HEK293 (cell line): ENCODE measurements around the gene SUPT3H.

Experiments used
- CTCF ChIA-PET: fragments of 350-600 bp; formaldehyde crosslinking; extraction: SDS; loops from one replicate; lab custom pipeline; 2021; ENCODE audit warnings: antibody characterized with exemption; lab: Yijun Ruan, JAX
- POLR2A ChIA-PET: fragments of 300-600 bp; formaldehyde crosslinking; extraction: SDS; loops from one replicate; lab custom pipeline; 2020; ENCODE audit warnings: antibody characterized with exemption, inconsistent platforms; lab: Yijun Ruan, JAX
- H3K27ac ChIP-seq: fragments of 200-500 bp; sonication (Bioruptor generic); 2 replicates; pipeline ENCODE4 v1.5.1; 2014; ENCODE audit warnings: low read depth, low read length, control low read depth, inconsistent platforms; ENCODE audit errors: extremely low read depth
- H3K36me3 ChIP-seq, 2 experiments: fragments of 200-500 bp in 1 of 2; sonication (Bioruptor generic) in 1 of 2; 1 replicate in 1 of 2; 2 replicates in 1 of 2; pipeline ENCODE4 v1.5.1; 2014 to 2017; ENCODE audit warnings: inconsistent platforms in 2 of 2, low read length in 2 of 2; ENCODE audit not compliant: control insufficient read depth in 2 of 2, insufficient read depth in 1 of 2
- H3K4me1 ChIP-seq: fragments of 200-500 bp; sonication (Bioruptor generic); 2 replicates; pipeline ENCODE4 v1.5.1; 2014; ENCODE audit warnings: mild to moderate bottlenecking, low read length, inconsistent platforms; ENCODE audit not compliant: control insufficient read depth, insufficient read depth
- H3K4me3 ChIP-seq: 2 replicates; pipeline ENCODE4 v1.5.1; 2011; ENCODE audit warnings: low read depth, mild to moderate bottlenecking, control low read depth, low read length, moderate library complexity
- H3K9me3 ChIP-seq: fragments of 200-500 bp; sonication (Bioruptor generic); 2 replicates; pipeline ENCODE4 v1.5.1; 2014; ENCODE audit warnings: low read depth, low read length, inconsistent platforms; ENCODE audit not compliant: control insufficient read depth, insufficient read depth
- GLIS2 ChIP-seq: fragments of 450-650 bp; formaldehyde crosslinking; IDR thresholded peaks from 2 replicates; pipeline ENCODE4 v1.5.1; 2016; ENCODE audit warnings: missing biosample characterization, missing genetic modification characterization
- IKZF3 ChIP-seq: fragments of 450-650 bp; IDR thresholded peaks from 2 replicates; pipeline ENCODE4 v1.5.0; 2018; ENCODE audit warnings: missing biosample characterization, mild to moderate bottlenecking, missing genetic modification characterization, moderate library complexity
- KLF10 ChIP-seq: fragments of 450-650 bp; IDR thresholded peaks from 2 replicates; pipeline ENCODE4 v1.5.1; 2018; ENCODE audit warnings: missing biosample characterization, mild to moderate bottlenecking, missing genetic modification characterization
- MYNN ChIP-seq: fragments of 450-650 bp; formaldehyde crosslinking; IDR thresholded peaks from 2 replicates; pipeline ENCODE4 v1.5.1; 2016; ENCODE audit warnings: missing biosample characterization, missing genetic modification characterization, borderline replicate concordance
- OSR2 ChIP-seq: fragments of 450-650 bp; formaldehyde crosslinking; IDR thresholded peaks from 2 replicates; pipeline ENCODE4 v1.5.1; 2016; ENCODE audit warnings: missing biosample characterization, missing genetic modification characterization
- PRDM1 ChIP-seq: fragments of 450-650 bp; formaldehyde crosslinking; IDR thresholded peaks from 2 replicates; pipeline ENCODE4; 2016; ENCODE audit warnings: missing biosample characterization, missing genetic modification characterization
- ZBTB20 ChIP-seq: fragments of 450-650 bp; formaldehyde crosslinking; IDR thresholded peaks from 2 replicates; pipeline ENCODE4 v1.5.1; 2016; ENCODE audit warnings: missing biosample characterization, missing genetic modification characterization
- ZNF174 ChIP-seq: fragments of 450-650 bp; formaldehyde crosslinking; IDR thresholded peaks from 2 replicates; pipeline ENCODE4 v1.5.0; 2017; ENCODE audit warnings: missing biosample characterization, mild to moderate bottlenecking, missing genetic modification characterization
- ZNF175 ChIP-seq: fragments of 450-650 bp; formaldehyde crosslinking; IDR thresholded peaks from 2 replicates; pipeline ENCODE4 v1.5.1; 2016; ENCODE audit warnings: missing biosample characterization, missing genetic modification characterization
- ZNF184 ChIP-seq: fragments of 450-650 bp; IDR thresholded peaks from 2 replicates; pipeline ENCODE4 v1.5.1; 2018; ENCODE audit warnings: missing biosample characterization, mild to moderate bottlenecking, missing genetic modification characterization
- ZNF311 ChIP-seq: fragments of 450-650 bp; formaldehyde crosslinking; IDR thresholded peaks from 2 replicates; pipeline ENCODE4 v1.5.1; 2017; ENCODE audit warnings: missing biosample characterization, missing genetic modification characterization, borderline replicate concordance
- ZNF335 ChIP-seq: fragments of 450-650 bp; formaldehyde crosslinking; conservative IDR thresholded peaks from 2 replicates; pipeline ENCODE4 v1.5.1; 2016; ENCODE audit warnings: missing biosample characterization, missing genetic modification characterization
- ZNF548 ChIP-seq: fragments of 450-650 bp; formaldehyde crosslinking; IDR thresholded peaks from 2 replicates; pipeline ENCODE4 v1.5.1; 2016; ENCODE audit warnings: missing biosample characterization, missing genetic modification characterization
- TF ChIP-seq, protein P1 (sequence below): fragments of 450-650 bp; formaldehyde crosslinking; IDR thresholded peaks from 2 replicates; pipeline ENCODE4 v1.5.1; 2016; ENCODE audit warnings: missing biosample characterization, missing genetic modification characterization
- TF ChIP-seq, protein P2 (sequence below): fragments of 450-650 bp; formaldehyde crosslinking; IDR thresholded peaks from 2 replicates; pipeline ENCODE4 v1.5.1; 2016; ENCODE audit warnings: missing biosample characterization, missing genetic modification characterization
- TF ChIP-seq, protein P3 (sequence below): fragments of 450-650 bp; formaldehyde crosslinking; IDR thresholded peaks from 2 replicates; pipeline ENCODE4 v1.5.1; 2016; ENCODE audit warnings: missing biosample characterization, missing genetic modification characterization
- TF ChIP-seq, protein P4 (sequence below): fragments of 450-650 bp; formaldehyde crosslinking; IDR thresholded peaks from 2 replicates; pipeline ENCODE4 v1.5.1; 2017; ENCODE audit warnings: missing biosample characterization, missing genetic modification characterization
- TF ChIP-seq, protein P5 (sequence below): sonication (generic); formaldehyde crosslinking; IDR thresholded peaks from 2 replicates; pipeline ENCODE4 v1.8.1; 2022; ENCODE audit warnings: mild to moderate bottlenecking, moderate library complexity, missing genetic modification reagents

Gene SUPT3H

DNA sequence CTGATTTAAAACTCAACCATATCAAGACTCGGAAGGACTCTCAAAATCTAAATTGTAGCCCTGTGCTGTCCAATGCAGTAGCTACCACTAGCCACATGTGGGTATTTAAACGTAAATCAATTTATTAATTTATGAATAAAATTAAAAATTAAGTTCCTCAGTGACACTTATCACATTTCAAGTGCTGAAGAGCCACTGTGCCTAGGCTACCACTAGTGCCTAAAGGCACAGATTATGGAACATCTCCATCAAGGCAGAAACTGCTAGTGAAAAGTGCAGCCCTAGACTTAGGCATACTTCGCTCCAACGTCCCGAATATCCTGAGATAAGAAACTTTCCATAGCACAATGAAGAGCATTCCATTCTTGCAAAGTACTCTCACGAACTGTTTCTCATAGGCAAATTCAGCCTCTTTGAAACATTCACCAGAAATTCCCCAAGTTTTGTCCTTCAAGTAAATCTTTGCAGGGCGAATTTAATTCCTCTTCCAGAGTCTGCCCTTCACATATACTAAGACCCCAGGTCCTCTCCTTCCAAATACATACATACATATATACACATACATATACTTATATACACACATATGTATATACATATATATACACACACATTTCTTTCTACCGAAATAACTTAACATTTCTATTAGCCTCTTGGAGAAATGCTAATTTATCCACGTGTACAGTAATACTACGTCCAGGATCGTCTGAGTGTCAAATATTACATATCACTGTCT lies 1.3 kb downstream of the SUPT3H start:
- Histone ChIP-seq H3K36me3 (no peaks in the 10 kb centered on the region), H3K4me3 (peak overlapping the region; percentile 95), H3K4me1 (peaks cover 8% of the 10 kb centered on the region; the same call in 1 of the 2 replicates), H3K27ac (peak overlapping the region; percentile 95; the same call in 1 of the 2 replicates), H3K9me3 (no peaks in the 10 kb centered on the region)
- ChIA-PET CTCF (interaction anchor here (0.9 to 1.7 kb wide), 5 partner anchors 10 to 901 kb away, joined by 3 to 6 read pairs (median 4); no protein-coding TSS in a partner anchor), POLR2A (interaction anchor here (0.6 to 2.0 kb wide), 4 partner anchors 15 to 721 kb away, joined by 3 to 8 read pairs (median 5); no protein-coding TSS in a partner anchor)
- TF ChIP-seq ZNF174 (tag by site-specific recombination) = no peak
- no peak for TF ChIP-seq ZNF175
- peak; percentile 60 for TF ChIP-seq ZNF335
- TF ChIP-seq, protein P1, sequence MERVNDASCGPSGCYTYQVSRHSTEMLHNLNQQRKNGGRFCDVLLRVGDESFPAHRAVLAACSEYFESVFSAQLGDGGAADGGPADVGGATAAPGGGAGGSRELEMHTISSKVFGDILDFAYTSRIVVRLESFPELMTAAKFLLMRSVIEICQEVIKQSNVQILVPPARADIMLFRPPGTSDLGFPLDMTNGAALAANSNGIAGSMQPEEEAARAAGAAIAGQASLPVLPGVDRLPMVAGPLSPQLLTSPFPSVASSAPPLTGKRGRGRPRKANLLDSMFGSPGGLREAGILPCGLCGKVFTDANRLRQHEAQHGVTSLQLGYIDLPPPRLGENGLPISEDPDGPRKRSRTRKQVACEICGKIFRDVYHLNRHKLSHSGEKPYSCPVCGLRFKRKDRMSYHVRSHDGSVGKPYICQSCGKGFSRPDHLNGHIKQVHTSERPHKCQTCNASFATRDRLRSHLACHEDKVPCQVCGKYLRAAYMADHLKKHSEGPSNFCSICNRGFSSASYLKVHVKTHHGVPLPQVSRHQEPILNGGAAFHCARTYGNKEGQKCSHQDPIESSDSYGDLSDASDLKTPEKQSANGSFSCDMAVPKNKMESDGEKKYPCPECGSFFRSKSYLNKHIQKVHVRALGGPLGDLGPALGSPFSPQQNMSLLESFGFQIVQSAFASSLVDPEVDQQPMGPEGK (tag by site-specific recombination) = no peak
- peak; percentile 39; the same call in 1 of the 2 replicates for TF ChIP-seq PRDM1
- TF ChIP-seq, protein P2, sequence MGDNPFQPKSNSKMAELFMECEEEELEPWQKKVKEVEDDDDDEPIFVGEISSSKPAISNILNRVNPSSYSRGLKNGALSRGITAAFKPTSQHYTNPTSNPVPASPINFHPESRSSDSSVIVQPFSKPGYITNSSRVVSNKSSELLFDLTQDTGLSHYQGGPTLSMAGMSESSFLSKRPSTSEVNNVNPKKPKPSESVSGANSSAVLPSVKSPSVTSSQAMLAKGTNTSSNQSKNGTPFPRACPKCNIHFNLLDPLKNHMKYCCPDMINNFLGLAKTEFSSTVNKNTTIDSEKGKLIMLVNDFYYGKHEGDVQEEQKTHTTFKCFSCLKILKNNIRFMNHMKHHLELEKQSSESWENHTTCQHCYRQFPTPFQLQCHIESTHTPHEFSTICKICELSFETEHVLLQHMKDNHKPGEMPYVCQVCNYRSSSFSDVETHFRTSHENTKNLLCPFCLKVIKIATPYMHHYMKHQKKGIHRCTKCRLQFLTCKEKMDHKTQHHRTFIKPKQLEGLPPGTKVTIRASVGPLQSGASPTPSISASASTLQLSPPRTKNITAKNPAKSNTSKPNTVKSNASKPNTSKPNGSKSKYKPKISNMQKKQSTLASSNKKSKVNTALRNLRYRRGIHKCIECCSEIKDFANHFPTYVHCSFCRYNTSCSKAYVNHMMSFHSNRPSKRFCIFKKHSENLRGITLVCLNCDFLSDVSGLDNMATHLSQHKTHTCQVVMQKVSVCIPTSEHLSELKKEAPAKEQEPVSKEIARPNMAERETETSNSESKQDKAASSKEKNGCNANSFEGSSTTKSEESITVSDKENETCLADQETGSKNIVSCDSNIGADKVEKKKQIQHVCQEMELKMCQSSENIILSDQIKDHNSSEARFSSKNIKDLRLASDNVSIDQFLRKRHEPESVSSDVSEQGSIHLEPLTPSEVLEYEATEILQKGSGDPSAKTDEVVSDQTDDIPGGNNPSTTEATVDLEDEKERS (tag by site-specific recombination) = no peak
- TF ChIP-seq ZBTB20 (tag by site-specific recombination) = 0 out of 2 replicates have a peak, but pooled peaks have one; percentile 17
- 0 out of 2 replicates have a peak, but pooled peaks have one; percentile 32 for TF ChIP-seq IKZF3
- TF ChIP-seq, protein P3, sequence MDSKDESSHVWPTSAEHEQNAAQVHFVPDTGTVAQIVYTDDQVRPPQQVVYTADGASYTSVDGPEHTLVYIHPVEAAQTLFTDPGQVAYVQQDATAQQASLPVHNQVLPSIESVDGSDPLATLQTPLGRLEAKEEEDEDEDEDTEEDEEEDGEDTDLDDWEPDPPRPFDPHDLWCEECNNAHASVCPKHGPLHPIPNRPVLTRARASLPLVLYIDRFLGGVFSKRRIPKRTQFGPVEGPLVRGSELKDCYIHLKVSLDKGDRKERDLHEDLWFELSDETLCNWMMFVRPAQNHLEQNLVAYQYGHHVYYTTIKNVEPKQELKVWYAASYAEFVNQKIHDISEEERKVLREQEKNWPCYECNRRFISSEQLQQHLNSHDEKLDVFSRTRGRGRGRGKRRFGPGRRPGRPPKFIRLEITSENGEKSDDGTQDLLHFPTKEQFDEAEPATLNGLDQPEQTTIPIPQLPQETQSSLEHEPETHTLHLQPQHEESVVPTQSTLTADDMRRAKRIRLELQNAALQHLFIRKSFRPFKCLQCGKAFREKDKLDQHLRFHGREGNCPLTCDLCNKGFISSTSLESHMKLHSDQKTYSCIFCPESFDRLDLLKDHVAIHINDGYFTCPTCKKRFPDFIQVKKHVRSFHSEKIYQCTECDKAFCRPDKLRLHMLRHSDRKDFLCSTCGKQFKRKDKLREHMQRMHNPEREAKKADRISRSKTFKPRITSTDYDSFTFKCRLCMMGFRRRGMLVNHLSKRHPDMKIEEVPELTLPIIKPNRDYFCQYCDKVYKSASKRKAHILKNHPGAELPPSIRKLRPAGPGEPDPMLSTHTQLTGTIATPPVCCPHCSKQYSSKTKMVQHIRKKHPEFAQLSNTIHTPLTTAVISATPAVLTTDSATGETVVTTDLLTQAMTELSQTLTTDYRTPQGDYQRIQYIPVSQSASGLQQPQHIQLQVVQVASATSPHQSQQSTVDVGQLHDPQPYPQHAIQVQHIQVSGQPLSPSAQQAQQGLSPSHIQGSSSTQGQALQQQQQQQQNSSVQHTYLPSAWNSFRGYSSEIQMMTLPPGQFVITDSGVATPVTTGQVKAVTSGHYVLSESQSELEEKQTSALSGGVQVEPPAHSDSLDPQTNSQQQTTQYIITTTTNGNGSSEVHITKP (tag by site-specific recombination) = peak; percentile 66

DNA sequence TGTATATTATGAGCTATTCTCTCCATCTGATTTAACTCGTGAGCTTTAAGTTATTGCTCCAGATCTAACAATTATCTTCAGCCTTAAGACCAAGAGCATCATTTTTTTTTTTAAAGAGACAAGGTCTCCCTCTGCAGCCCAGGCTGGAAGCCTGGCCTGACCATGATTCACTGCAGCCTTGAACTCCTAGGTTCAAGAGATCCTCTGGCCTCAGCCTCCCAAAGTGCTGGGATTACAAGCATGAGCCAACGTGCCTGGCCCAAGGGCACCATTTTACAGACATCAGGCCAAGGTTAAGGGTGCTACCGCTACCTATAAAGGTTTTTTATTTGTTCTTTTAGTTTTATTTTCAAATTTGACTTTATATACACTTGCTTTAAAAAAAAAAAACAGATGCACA lies 2.3 kb downstream of the SUPT3H start:
- Histone ChIP-seq H3K27ac (no peak overlapping the region), H3K9me3 (no peaks in the 10 kb centered on the region)
- TF ChIP-seq GLIS2 (tag by site-specific recombination) = no peak
- TF ChIP-seq MYNN (tag by site-specific recombination) = no peak
- TF ChIP-seq ZNF548 (tag by site-specific recombination) = no peak
- TF ChIP-seq KLF10 (tag by site-specific recombination) = no peak
- TF ChIP-seq, protein P4, sequence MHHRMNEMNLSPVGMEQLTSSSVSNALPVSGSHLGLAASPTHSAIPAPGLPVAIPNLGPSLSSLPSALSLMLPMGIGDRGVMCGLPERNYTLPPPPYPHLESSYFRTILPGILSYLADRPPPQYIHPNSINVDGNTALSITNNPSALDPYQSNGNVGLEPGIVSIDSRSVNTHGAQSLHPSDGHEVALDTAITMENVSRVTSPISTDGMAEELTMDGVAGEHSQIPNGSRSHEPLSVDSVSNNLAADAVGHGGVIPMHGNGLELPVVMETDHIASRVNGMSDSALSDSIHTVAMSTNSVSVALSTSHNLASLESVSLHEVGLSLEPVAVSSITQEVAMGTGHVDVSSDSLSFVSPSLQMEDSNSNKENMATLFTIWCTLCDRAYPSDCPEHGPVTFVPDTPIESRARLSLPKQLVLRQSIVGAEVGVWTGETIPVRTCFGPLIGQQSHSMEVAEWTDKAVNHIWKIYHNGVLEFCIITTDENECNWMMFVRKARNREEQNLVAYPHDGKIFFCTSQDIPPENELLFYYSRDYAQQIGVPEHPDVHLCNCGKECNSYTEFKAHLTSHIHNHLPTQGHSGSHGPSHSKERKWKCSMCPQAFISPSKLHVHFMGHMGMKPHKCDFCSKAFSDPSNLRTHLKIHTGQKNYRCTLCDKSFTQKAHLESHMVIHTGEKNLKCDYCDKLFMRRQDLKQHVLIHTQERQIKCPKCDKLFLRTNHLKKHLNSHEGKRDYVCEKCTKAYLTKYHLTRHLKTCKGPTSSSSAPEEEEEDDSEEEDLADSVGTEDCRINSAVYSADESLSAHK = no peak
- no peak for TF ChIP-seq ZNF184 (tag by site-specific recombination)
- TF ChIP-seq ZNF311 = no peak
- TF ChIP-seq, protein P5, sequence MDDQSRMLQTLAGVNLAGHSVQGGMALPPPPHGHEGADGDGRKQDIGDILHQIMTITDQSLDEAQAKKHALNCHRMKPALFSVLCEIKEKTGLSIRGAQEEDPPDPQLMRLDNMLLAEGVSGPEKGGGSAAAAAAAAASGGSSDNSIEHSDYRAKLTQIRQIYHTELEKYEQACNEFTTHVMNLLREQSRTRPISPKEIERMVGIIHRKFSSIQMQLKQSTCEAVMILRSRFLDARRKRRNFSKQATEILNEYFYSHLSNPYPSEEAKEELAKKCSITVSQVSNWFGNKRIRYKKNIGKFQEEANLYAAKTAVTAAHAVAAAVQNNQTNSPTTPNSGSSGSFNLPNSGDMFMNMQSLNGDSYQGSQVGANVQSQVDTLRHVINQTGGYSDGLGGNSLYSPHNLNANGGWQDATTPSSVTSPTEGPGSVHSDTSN (CRISPR knock-in tag) = no peak
- TF ChIP-seq OSR2 (tag by site-specific recombination) = no peak

More for the DNA sequence above, 2.3 kb downstream of the SUPT3H start:
- Histone ChIP-seq H3K36me3 (no peaks in the 10 kb centered on the region), H3K4me1 (peaks cover 11% of the 10 kb centered on the region; the same call in 1 of the 2 replicates), H3K4me3 (no peak overlapping the region)
- POLR2A ChIA-PET = no interaction called here
- CTCF ChIA-PET = interaction anchor here (0.6 to 2.4 kb wide), 9 partner anchors 9 to 905 kb away, joined by 3 to 13 read pairs (median 3); no protein-coding TSS in a partner anchor
